DMS53 treated with DMSO at 0.1 percent for 48 hours (cell line): Measurements from ENCODE around the gene MIGA2.
"Not testable (repeated sequence)": the region's sequence is repeated elsewhere in the genome, so short reads cannot be mapped to it uniquely, and the experiment has no call there.

Source experiments
- DNase-seq: peaks from one replicate; lab custom pipeline; 2025; ENCODE audit not compliant: unreplicated experiment; lab: John Stamatoyannopoulos, UW

Gene MIGA2

DNA sequence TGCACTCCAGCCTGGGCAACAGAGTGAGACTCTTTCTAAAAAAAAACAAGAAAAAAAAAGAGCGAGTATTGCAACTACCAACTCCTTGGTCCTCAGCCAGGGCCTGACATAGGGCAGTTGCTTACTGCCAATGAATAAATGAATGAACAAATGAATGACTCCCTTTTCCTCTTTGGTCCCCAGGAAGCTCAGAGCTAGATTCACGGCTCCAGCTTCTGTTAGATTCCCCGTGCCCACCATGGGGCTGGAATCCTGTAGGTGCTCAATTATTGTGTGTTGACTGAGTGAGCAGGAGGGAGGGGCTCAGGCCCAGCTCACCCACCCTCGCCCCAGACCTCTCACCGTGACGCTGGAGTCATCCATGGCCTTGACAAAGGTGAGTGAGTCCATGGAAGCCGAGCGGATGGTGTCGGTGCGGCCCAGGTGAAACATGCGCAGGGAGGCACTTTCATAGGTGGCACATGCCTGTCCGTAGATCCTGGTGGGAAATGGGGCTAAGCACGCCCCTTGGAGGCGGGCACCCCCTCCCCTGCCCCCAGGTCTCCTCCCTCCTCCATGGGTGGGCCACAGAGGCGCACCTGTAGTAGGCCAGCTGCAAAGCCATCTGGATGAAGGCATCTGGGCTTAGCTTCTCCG, 61.4 kb downstream of the MIGA2 start:
- DNase-seq, result no peak

DNA sequence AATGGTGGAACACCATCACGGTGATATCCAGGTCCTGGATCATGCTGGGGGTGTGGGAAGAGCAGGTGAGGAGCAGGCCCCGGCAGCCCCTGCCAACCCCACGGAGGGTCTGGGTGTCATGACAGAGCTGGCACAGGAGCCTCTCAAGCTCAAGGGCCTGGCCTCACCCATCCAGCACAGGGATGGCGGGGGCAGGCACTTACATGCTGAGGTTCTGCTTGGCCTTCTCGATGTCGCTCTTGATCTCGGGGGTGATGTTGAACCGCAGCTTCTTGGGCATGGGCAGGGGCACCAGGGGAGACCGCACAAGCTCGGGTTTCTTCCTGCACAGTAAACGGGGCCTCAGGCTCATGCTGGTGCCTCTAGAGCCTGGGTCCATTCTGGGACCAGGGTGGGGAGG, 61.9 kb downstream of the MIGA2 start:
- DNase-seq, result no peak

DNA sequence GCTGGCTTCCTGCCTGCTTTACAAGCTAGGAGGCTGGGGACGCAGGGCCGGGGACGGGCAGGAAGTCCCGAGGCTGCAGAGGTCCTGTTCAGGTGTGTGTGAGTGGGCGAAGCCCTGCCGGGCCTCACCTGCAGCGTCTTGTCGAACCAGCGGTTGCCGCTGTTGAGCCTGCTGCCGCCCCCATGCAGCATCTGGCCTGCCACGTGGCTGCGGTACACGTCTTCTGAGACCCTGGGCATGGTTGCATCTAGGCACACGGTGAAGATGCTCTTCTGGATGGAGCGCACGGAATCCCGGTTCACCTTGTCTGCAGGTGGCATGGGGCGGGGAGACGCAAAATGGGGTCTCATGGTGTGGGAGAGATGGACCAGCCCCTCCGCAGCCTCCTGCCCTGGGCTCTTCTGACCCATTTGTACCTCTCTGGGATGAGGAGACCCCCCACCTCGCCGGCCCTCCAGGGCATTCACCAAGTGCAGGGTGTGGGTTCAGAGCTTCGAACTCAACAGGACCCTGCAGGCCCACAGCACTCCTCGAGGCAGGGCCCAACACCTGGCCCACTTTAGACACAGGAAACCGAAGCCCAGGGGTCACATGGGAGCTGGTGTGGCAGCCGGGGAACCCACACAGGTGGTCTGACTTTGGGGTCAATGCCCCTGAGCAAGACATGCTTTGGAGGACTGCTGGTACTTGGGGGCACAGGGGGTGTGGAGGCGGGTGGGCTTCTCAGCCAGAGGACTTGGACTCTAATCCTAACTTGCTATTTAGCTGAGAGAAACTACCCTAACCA, 64.2 kb downstream of the MIGA2 start:
- no peak for DNase-seq

DNA sequence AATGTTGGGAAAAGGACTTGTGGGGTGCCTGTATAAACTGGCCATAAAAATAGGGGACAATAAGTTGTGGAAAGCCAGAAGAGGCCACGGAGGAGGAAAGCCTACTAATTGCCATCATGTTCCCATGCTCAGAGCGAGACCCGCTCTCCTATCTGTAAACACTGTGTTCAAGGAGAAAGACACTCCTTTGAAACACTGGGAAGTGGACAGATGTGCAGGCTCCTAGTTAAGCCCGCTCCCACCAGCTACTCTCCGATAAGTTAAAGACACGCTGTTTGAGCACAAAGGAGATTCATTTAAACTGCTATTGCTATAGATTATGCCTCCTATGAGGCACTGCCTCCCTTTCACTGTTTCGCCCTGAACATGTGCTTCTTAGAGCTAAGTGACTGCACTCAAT, 64.9 kb downstream of the MIGA2 start:
- DNase-seq, result no peak

DNA sequence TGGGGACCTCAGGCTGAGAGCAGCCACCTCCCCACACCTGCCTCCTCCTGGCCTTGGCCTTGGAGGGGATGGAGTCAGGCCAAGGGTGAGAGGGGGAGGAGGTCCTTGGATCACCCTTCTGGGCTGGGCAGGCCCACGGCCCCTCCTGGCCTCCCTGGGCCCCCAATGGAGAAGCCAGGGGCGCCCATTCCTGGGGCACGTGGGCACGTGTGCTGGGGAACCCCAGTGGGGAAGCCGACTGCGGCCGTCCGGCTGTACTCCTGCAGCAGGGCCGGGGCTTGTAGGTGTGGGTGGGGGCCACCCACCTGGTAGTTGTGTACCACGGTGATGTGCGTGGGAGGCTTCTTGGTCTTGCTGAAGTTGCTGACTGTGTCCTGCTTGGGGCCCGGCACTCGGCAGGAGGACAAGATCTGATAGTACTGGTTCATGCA, 65.7 kb downstream of the MIGA2 start:
- DNase-seq, result no peak

DNA sequence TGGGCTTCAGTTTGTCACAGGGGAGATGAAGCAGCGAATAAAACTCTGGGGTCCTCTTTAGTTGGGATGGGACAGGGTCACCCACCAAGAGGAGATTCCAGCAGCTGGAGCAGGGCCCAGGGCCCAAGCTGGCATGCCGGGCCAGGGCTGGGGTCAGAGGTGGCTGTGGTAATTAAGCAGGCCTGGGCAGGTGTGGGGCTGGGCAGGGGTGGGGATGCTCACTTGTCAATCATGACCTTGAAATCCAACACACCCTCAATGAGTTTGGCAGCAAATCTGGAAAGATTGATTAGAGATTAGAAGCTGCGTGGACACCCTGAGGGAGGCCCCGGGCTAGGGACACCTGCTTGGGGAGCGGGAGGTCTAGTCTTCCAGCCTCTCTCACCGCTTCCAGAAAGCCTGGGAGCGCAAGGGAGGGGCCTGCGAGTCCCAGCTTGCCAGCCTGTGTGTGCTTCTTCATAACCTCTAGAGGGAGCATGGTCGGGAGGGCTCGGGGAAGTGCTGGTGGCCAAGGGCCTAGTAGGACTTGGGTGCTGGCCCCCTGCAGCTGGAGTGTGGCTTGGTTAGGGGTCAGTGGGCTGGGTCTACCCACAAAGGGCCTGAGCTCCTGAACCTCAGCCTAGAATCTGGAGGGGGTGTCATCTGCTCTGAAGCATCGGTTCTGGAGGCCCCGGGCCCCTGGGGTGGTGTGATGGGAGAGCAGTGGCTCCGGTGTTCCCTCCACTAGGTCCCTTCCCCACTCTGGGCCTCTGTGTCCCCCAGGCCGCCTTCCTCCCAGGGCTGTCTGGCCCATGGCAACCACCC, 66.6 kb downstream of the MIGA2 start:
- DNase-seq, result peak; percentile 20

DNA sequence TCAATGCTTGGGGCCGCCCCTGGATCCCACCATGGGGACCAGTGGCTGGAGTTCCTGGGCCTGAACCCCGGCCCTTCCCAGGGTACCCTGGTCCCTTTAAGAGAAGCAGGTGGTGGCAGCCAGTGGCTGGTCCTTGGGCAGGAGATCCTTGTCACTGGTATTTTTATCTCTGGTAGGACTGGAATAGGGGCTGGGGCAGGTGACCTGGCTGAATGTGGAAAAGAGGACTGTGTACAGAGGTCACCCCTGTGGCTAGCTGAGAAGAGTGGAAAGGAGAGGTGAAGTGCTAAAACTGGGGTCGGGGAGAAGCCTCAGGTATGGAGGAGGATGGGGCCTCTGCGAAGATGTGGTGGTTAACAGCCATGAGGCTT, 67.2 kb downstream of the MIGA2 start:
- DNase-seq, result no peak

DNA sequence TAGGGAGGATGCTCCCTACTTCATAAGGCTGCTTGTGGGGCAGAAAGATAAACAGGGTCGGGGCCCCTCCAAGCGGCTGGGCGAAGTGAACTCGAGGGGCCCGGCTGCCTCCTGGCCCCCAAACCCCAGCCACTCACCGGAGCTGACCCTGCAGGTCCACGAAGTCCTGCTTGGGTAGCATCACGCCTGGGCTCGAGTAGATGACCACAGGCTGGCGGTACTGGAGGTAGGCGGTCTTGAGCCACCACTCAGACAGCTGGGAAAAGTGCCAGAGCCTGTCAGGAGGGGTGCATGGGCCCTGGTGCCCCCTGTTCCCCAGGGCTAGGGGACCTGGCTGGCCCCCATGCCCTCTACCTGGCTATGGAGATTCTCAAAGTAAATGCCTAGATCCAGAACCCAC, 67.6 kb downstream of the MIGA2 start:
- DNase-seq, result no peak

DNA sequence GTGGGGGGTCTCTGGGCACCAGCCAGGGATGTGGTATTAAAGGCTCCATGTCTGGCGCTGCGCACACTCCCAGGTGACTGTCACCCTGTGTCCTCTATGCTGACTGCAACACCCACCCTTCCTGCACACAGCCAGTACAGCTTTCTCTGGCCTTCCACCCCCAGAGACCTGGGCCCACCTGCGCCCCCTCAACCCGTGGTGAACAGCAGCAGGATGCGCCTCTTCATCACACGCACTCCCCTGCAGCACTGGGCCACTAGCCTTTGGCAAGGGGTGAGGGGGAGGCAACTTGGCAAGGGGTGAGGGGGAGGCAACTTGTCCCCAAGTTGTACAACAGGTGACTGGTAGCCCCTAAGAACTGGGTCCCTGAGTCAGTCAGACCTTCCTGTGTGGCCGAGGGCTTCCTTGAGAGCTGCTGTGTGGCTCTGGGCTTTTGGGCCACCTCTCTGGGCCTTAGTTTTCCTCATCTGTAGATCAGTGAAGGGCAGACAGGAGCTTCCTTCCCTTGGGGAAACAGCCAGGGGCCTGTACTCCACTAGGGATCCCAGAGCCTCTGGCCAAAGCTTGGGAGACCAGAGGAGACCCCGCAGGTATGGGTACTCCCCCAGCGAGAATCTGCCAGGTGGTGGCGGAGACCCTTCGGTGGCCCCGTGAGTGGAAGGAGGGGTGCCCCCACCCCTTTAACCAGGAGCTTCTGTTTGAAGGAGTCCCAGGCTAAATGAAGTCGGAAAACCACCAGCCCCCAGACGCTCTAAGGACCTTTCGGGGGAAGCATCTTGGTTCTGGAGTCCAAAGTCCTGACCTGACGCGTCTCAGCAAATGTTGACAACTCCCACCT, 69.7 kb downstream of the MIGA2 start:
- no peak for DNase-seq

DNA sequence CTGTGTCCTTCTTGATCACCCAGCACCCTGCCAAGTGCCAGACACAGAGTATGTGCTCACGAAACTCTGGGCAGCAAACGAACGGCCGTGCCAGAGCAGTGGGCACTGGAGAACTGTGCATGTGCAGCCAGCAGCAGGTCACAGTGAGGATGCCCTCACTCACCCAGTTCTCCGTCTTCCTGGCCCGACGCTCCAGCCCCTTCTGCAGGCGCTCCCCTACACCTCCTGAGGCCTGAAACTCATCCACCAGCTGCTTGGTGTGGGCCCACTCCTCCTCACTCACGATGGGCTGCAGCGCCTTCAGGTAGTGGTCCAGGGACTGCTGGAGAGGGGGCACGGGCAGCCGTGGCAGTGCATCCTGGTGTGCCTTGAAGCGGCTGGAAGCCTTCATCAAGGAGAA, 71.2 kb downstream of the MIGA2 start:
- no peak for DNase-seq

DNA sequence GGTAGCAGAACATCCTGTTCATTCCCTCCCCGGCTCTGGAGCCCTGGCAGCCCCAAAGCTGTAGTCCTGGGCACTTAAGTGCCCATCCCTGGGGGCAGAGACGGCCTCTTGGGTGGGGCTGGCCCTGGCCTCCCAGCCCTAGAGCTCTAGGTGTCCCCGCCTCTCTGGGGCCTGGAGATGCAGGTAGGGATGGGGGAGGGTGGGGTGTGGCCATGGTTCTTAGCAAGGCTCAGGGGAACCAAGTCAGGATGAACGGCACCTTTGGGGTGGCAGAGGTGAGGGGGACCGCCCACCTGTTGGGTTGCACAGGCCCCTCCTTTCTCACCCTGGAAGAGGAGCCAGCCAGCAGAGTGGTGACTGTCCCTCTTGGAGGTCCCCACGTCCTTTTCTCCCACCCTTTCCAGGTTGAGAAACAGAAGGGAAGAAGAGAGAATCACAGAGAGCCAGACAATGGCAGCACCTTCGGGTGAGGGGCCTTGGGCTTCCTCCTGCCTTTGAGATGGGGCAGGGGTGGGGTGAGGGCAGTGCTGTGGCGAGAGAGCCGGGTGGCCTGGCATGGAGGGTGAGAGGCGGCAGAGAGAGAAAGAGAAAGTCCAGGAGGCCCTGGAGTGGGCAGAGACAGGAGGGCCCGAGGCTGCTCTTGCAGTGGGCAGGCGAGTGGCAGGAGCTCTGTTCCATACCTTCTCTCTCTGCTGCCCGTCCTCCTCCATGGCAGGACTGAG, 71.8 kb downstream of the MIGA2 start:
- no peak for DNase-seq

DNA sequence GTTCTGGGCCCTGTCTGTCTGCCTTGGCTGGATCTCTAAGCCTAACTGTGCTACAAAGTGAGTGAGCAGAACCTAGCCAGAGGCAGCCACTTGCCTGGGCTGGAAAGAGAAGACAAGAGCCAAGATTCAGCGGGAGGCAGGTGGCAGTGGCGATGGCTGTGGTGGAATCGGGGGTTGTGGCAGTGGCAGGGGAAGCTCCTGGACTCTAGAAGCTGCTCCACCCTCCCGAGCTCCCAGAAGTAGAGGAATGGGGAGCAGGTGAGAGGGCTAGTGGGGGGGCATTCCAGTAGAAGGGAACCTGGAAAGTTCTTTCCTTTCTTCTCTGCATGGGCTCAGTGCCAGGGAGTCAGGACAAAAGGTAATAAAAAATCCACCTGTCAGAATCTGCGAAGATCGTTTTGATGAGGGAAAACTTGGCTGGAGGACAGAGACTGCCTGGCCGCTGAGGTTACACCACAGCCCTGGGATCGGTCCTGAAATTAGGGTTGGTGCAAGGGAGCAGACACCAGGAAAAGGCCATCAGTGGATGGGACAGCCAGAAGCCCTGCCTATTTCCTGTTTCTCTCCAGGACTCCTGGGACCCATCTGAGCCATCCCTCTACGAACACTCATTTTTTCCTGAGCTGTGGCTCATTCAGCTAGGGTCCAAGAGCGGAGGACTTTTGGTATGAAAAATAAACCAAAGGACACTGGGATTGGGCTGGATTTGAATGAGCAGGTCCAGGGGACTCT, 72.5 kb downstream of the MIGA2 start:
- no peak for DNase-seq

DNA sequence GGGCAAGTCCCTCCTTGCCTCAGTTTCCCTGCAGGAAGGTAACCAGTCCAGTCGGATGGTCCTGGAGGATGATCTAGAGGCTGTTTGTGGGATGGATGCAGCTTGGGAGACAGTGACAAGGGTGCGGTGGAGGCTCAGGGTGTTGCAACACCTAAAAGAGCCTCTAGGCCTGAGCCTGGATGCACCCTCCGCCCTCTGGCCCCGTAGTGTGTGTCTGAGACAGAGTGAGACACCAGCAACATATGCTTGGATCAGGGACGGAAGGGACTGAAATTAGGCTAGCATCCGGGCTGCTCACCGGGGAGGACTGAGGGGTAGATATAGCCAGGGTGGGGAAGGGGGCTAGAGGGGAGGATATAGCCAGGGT, 73.1 kb downstream of the MIGA2 start:
- no peak for DNase-seq

DNA sequence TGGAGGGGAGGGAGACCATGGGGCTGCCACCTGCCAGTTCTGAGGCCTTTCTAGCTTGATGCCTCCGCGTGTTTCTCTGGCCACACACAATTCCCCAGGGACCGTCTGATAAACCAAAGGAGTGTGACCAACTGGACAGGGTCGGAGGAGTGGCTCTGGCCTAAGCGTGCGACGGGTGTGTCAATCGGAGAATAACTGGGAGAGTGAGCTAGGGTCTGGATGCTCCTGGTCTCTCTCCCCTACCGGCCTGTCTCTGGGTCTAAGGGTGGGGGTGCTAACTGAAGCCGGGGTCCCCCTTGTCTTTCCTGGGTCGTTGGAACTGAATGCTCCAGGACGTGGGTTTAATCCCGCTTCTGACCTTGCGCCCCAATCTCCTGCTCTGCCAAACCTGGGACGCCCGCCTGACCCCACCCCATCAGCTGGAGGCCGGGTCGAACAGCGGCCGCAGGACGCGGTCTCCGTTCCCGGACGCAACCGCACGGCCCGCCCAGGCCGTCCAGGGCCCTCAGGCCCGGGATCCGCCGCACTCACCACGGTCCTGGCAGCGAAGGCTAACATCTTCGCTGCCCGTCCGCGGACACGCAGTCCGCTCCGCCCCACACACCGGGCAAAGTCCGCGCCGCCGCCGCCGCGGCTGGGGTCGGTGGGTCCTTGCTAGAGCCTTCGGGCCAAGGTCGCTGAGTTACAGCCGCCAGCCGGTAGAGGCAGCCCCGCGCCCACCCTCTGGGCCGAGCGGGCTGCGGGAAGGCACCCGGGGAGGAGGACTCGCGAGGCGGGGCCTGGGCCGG, 73.7 kb downstream of the MIGA2 start:
- DNase-seq, result no peak

DNA sequence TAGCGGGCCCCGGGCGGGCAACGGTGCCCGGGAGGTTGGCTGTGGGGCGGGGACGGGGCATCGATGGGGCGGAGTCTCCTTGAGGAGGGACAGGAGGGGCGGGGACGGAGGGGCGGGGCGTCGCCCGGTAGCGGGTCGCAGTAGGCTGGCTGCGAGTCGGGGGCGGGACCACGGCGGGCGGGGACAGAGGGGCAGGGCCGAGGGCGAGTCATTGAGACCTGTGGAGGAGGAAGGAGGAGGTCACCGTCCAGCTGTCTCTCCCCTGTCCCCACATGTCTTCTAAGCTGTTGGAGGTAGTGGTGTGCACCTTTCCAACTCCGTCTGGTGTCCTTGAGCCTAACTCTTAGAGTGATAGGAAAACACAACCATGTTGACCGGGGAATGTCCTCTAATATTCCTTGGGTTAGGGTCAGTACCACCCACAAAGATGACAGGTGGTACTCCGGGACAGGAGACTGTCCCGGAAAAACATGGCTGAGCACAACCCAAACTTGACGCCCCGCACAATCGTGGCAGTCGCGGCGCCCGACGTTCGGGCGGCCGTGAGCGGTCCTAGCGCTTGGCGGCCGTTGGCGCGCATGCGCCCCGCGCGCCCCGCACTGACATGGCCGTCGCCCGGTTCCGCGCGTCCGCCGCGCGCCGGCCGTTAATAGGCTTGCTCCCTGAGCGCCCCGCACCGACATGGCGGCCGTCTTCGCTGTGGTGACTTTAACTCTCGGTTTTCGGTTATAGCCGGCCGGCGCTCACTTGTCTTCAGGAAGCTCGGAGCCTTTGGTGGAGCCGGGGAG, 74.5 kb downstream of the MIGA2 start, which contains the start of the genes CRAT and PTPA:
Gene CRAT (minus strand): TSS at position 54 of the 788 bp plus-strand sequence. CDS start 284 bp downstream, outside the sequence.
Gene PTPA (plus strand): TSS at position 676 of the 788 bp plus-strand sequence. CDS start 186 bp downstream, outside the sequence.
- peak; percentile 78 for DNase-seq

DNA sequence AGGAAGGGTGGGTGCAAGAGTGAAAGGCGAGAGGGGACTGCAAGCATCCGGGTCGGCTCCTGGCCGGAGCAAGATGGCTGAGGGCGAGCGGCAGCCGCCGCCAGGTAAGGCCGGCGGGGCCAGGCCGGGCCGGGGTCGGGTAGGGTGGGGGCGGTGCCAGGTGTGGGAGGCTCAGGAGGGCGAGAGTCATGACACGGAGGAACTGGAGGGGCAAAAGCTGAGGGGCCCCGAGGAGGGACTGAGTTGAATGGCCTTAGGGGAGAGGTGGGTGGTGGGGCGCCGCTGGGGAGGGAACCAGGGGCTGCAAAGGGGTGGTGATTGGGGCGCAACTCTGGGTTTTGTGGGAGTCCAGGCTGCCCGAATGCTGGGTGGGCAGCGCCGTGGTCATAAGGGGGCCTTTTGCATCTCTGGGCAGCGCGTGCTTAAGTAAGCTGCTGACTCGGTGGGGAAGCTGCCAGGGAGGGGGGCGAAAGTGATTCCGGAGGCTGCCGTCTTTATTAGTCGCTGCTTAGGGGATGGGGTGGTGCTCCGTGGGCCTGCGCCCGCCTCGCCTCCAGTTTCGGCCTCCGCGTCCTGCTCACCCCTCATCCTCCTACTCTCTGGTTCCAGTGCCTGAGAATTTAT, 75.2 kb downstream of the MIGA2 start:
- DNase-seq, result no peak

DNA sequence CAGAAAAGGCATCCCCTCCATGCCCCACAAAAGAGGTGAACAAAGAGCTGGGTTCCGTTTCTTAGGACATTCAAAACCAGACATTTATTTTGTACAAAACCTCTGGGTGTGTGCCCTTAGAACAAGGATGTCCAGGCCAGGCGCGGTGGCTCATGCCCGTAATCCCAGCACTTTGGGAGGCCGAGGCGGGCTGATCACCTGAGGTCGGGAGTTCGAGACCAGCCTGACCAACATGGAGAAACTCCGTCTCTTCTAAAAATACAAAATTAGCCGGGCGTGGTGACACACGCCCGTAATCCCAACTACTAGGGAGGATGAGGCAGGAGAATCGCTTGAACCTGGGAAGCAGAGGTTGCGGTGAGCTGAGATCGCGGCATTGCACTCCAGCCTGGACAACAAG, 76.1 kb downstream of the MIGA2 start:
- not testable (repeated sequence) for DNase-seq
